Measurements from ENCODE around the gene THAP7.
"Not testable (repeated sequence)": the region's sequence is repeated elsewhere in the genome, so short reads cannot be mapped to it uniquely, and the experiment has no call there.

THAP7 gene, protein sequence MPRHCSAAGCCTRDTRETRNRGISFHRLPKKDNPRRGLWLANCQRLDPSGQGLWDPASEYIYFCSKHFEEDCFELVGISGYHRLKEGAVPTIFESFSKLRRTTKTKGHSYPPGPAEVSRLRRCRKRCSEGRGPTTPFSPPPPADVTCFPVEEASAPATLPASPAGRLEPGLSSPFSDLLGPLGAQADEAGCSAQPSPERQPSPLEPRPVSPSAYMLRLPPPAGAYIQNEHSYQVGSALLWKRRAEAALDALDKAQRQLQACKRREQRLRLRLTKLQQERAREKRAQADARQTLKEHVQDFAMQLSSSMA

DNA sequence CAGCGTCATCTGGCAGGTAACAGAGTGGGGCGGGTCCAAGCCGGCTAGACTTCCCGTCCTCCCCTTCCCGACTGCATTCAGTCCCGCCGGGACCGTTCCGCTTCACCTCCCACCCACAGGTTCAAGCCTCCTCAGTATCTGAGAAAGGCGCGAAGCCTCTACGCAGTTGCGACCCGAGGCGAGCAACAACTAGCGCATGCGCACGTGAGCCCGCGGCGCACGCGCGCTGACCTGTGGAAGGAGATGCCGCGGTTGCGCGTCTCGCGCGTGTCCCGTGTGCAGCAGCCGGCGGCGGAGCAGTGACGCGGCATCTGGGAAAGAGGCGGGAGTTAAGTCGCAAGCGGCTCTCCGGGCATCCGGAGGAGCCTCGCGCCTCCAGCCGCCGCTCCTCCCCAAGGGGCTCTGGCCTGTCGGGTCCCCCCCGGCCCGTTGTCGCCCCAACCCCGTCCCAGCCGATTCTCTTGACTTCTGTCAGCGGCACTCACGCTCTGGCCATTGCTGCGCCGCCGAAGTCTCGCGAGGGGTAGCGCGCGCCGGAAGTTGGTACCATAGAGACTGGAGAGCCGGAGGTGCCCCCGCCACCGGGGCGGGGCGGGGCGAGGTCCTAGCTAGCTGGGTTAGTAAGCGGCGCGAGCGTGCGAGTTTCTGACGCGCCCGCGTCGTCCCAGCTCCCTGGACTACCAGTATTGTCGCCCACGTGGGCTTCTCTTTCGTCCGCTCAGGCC, at the start of gene THAP7:
Gene THAP7, minus strand, starts transcription at position 518 of the 725 bp plus-strand sequence. Its CDS starts 207 bp downstream, at position 311.
- DNase-seq (ENCODE audit: low read depth in 2 of 2) = peak; percentile 95

DNA sequence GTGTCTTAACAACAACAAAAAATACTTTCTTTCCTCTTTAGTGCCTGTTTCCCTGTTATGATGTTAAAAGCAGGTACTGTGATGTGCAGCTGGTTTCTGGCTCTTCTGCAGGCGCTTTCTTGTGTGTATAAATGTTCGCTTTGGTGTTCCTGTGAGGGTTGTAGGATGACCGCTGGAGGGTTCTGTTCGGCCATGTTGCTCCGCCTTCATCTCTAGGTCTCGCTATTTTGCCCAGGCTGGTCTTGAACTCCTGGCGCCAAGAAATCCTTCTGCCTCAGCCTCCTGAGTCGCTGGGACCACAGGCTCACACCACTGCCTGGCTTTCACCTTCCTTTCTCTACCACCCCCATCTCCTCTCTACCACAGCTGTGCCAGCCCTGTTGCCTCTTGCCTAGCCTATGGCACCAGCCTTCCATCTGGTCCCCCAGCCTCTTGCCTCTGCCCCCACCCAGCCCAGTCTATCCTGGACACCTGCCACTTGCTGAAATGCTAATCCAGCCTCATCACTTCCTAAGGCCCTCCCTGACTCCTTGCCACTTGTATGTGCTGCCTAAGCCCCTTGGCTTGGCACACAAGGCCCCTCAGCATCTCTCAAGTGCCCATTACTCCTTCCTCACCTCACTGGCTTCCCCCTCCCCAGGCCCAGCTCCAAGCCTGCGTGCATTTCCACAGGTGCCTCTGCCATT, 49.4 kb upstream of the THAP7 start:
- no peak for DNase-seq (ENCODE audit: low read depth in 2 of 2)

DNA sequence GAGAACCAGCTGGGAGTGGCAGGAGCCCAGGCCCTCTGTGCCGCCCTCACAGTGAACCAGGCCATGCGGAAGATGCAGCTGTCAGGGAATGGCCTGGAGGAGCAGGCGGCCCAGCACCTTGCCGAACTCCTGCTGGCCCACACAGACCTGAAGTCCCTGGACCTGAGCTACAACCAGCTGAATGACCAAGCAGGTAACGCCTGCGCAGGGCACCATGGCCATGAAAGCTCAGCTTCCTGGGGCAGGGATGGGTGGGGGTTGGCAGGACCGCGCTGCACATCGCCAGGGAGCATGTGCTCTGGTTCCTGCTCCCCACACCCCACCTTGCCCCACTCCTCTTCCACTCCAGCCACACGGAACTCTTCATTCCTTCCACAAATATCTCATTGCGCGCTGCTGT, 47.0 kb upstream of the THAP7 start:
- DNase-seq (ENCODE audit: low read depth in 2 of 2) = not testable (repeated sequence)

DNA sequence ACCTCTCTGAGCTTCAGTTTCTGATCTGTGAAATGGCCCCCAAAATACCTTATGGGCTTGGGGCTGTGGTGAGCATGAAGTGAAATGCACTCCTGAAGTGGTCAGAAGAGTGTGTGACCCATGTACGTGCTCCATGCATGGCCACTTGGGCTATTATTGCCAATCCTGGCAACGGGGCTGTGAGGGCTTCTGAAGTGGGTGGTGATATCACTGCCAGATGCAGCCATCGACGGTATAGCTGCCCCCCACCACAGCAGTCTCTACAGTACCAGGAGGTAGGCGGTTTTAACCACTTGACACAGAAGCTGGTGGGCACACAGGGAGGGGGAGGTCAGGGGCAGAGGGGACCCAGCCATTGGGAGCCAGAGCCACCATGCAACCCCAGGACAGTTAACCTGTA, 46.5 kb upstream of the THAP7 start:
- DNase-seq (ENCODE audit: low read depth in 2 of 2) = not testable (repeated sequence)

DNA sequence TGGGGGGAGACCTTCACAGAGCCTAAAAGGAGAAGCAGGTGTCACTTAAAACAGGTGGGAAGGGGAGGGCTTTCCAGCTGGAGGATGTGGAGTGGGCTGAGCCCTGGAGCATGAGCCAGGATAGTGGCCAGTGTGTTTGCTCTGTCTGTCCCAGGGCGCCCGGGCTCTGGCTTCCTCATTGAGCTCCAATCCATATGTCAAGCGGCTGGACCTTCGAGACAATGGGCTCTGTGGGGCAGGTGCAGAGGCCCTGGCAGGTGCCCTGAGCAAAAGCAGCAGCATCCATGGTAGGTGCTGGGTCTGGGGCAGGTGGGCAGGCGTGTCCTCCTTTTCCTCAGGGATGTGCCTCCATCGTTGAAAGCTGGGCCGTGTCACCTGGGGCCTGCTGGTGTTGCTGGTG, 45.8 kb upstream of the THAP7 start:
- no peak for DNase-seq (ENCODE audit: low read depth in 2 of 2)

DNA sequence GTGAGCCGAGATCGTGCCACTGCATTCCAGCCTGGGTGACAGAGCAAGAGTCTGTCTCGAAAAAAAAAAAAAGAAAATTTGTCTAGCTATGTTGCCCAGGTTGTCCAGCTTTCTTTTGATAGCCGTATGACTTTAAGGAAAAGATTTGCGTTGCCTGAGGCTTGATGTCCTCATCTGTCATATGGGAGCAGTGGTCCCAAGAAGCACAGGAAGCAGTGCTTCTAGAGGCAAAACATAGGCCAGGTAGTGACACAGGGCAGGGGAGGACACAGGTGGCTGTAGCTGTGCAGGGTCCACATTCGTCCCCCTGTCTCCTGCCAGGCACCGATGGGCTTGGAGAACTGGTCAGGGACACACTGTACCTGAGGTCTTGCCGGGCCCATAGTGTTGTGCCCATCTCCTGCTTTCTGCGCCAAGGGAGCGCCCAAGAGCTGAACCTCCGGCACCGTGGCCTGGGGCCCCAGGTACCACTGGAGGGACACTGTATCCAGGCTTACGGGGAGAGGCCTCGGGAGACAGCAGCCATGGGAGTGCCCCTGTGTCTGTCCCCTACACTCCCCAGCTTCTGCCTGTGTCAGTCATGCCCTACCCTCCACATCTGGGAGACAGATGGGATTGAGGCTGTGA, 45.2 kb upstream of the THAP7 start:
- DNase-seq (ENCODE audit: low read depth in 2 of 2) = no peak

DNA sequence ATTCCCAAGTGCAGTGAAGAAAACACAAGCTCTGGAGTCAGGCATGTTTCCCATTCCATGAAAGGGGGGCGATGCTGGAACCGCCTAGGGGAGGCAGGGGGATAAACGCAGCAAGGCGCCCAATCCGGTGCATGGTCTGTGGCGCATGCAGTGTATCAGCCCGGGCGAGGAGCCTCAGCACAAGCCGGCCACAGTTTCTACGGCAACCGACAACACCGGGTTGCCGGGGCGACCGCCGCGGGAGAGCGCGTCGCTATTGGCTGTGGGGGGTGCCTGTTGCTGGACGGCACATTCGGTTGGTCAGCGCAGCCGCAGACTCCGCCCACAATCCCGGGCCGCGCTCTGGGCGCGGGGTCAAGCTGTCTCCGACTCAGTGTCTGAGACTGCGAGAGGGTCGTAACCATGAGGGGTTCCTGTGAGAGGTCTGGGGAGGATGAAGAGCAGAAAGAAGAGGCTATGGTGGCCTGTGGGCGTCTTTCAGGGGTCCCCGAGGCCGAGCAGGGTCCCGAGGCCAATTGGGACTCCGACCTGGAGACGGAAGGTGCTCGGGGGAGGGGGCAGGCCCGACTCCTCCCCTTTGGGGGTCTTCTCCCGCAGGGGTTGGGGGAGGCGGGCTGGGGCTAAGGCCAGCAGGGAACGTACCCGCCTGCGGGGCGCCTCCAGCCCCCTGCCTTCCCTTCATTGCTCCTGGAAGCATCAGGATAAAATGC, 43.8 kb upstream of the THAP7 start, which contains the start of gene LRRC74B:
Gene LRRC74B, plus strand, starts transcription at position 362 of the 710 bp plus-strand sequence. Its CDS starts 41 bp downstream, at position 403.
- DNase-seq (ENCODE audit: low read depth in 2 of 2) = peak; percentile 76 to 82

DNA sequence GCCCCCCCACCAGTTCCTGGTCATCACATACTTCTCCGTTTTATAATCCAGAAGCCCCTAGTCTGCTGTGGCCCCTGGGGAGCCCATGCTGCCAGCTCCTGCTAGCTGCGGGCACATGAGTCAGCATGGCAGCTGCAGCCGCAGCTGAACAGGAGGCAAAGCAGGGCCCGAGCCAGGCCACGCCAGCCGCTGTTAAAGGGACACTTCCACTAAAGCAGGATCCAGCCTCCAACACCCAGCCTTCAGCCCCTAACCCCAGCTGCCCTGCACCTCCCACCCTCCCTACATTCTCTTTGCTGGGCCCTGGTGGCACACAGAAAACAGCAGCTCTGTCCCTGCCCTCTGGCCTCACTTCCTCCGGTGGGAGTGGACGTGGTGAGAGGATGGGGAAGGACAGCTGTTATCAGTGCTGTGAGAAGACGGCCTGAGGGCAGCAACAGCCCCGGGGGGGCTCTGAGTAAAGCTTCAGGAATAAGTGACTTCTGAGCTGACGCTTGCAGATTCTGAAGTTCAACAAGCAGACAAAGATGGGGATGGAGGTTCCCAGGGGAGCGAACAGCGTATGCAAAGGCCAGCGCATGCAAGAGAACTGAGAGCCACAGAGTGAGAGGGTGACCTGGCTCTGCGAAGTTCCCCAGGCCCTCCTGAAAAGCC, 43.1 kb upstream of the THAP7 start:
- DNase-seq (ENCODE audit: low read depth in 2 of 2) = no peak

DNA sequence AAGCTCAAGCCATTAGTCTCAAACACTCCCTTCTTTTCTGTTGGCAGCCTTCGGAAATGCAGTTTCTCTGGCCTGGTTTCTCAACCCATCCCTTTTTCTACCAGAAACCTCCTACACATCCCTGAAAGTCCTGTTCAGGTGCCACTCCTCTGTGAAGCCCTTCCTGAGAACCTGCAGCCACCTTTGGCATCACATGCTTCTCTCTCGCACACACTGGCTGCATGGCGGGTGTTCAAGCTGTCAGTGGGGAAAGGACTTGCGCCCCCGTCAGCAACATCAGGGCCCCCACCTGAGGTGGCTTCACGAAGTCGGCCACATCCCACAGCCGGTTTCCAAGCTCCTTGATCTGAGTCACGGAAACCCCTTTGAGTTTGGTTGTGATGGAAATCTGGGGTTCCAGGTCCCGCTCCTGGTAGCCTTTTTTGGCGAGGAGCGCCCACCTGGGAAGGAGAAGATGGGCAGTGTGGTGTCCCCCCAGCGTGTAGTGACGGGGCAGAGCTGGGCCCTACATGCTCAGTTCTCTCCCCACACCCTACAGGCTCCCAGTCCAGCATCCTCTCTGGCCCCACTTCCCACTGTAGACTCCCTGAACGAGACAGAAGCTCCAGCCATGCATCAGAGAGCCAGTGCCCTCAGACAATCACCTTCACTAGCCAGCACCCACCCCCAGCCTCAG, 42.1 kb upstream of the THAP7 start:
- DNase-seq (ENCODE audit: low read depth in 2 of 2) = no peak

DNA sequence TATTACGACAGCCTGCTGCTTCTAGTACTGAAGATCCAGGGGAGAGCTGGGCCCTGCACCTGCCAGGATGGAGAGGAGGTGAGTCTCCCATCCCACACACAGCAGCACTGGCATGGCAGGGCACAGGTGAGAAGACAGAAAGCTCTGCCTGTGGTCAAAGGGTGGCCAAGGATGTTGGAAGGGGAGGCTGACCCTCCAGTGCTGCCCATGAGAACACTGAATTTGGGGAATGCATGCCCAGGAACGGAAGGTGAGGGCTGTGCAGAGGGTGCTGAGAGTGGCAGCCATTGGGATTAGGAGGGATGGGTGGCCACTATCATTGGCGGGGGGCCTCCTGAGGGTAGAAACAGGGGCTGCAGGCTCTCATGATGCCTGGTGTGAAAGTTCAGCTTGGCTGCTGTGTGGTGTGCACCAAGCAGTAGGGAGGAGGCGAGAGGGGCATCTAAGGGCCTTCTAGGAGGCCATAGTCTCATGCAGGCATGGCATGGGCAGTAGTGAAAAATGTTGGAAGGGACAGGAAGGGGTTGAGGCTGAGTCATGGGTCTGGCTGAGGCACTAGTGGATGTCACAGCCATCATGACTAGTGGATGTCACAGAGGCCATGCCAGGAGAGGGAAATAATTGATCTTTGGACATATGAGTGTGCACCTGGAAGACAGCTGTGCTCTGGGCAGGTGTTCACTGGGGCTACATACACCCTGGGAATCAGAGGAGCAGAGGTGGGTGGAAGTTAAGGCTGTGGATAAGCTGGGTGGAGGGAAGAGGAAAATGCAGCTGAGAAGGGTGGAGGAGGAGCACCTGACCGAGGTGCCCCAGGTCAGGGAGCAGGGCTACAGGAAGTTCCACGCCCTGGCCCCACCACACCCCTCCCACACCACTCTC, 41.3 kb upstream of the THAP7 start:
- DNase-seq (ENCODE audit: low read depth in 2 of 2) = no peak

DNA sequence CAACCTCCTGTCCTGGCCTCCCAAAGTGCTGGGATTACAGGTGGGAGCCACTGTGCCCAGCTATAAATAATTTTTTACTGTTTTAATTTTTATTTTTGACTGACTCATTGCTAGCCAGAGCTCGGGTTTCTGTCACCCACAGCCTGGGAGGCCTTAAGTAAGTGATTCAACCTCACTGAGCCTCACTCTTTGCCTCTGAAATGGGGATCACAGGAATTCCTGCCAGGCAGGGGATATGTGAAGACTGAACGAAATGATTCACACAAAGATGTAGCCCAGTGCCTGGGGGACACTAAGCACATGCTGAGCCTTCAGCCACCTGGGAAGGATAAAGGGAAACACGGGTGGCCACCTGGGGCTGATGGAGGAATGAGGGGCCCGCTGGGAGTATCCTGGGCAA, 40.0 kb upstream of the THAP7 start:
- DNase-seq (ENCODE audit: low read depth in 2 of 2) = no peak

DNA sequence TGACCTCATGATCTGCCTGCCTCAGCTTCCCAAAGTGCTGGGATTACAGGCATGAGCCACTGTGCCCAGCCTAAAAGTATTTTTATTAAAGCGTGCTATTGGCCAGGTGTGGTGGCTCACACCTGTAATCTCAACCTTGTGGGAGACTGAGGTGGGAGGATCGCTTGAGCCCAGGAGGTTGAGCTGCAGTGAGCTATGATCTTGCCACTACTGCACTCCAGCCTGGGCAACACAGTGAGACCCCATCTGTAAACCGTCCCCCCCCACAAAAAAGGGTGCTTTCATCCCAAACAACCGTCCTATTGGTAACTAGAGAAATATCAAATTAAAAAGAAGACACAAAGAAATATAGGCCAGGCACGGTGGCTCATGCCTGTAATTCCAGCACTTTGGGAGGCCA, 37.2 kb upstream of the THAP7 start:
- not testable (repeated sequence) for DNase-seq (ENCODE audit: low read depth in 2 of 2)

DNA sequence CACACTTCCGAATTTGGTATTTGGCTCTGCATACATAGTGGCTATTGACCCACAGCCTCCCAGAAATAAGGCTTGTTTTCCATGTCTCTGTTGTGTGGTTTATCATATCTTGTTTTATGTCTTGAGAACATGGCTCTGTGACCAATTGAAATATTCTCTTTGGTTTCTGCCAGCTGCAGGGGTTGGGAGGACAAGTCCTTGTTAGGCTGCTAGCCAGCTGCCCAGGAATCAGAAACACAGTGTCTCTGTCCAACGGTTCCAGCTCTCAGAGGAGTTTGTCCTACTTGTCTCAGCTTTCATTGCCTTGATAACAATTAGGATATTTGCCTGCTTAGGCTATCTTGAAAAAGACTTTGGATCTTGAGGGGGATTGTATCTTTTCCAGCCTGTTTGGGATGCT, 36.5 kb upstream of the THAP7 start:
- no peak for DNase-seq (ENCODE audit: low read depth in 2 of 2)

DNA sequence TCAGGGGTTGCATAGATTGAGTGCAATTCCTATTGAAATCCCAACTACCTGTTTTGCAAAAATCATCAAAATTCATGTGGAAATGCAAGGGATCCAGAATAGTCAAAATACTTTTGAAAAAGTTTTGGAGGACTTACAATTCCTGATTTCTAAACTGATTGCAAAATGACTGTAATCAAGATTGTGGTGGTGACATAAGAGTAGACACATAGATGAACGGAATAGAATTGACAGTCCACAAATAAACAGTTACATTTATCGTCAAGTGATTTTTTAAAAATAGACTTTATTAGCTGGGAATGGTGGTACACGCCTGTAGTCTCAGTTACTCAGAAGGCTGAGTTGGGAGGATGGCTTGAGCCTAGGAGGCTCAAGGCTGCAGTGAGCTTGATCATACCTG, 33.1 kb upstream of the THAP7 start:
- DNase-seq (ENCODE audit: low read depth in 2 of 2) = no peak

DNA sequence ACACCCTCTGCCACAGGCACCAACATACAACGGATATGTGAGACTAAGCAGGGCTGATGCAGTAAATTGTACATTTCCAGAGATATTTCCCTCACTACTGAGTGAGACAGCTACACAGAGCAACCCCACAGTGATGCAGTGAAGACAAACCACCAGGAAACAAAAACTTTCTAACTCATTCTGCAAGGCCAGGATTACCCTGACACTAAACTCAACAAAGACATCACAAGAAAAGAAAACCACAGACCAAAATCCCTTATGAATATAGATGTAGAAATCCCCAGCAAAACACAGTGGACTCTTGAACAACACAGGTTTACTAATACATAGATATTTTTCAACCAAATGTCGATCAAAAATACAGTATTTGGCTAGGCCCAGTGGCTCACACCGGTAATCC, 32.0 kb upstream of the THAP7 start:
- no peak for DNase-seq (ENCODE audit: low read depth in 2 of 2)

DNA sequence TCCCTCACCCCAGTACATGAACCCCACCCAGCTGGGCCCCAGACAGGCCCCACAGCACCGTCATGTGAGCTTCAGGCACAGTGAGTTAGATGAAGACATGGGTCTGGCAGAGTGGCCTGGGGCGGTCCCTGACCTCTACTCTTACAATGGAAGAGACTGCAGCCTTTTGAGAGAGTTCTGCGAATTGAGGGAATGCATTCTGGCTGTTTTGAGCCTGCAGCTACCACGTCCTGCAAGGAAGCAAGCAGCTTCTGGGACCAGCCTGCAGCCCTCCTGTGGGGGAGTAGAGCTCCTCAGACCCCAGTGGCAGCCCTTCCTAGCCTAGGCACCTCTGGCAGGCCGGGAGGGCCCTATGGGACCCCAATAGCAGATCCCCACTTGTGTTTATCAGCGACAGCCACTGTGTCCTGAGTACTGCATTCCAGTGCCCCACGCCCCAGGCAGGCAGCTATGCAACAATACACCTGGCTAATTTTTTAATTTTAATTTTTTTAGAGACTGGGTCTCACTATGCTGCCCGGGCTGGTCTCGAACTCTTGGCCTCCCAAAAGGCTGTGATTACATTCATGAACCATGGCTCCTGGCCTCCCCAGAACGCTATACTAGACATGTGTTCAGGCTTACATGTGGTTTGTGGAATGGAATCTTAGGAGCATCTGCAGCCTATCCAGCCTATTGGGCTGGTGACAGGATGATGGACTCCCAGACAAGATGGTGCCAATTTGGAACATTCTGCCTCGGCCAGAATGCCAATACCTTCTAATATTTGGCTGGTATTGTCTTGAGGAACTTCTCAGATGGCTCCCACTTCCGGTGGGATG, 31.2 kb upstream of the THAP7 start:
- DNase-seq (ENCODE audit: low read depth in 2 of 2) = no peak

DNA sequence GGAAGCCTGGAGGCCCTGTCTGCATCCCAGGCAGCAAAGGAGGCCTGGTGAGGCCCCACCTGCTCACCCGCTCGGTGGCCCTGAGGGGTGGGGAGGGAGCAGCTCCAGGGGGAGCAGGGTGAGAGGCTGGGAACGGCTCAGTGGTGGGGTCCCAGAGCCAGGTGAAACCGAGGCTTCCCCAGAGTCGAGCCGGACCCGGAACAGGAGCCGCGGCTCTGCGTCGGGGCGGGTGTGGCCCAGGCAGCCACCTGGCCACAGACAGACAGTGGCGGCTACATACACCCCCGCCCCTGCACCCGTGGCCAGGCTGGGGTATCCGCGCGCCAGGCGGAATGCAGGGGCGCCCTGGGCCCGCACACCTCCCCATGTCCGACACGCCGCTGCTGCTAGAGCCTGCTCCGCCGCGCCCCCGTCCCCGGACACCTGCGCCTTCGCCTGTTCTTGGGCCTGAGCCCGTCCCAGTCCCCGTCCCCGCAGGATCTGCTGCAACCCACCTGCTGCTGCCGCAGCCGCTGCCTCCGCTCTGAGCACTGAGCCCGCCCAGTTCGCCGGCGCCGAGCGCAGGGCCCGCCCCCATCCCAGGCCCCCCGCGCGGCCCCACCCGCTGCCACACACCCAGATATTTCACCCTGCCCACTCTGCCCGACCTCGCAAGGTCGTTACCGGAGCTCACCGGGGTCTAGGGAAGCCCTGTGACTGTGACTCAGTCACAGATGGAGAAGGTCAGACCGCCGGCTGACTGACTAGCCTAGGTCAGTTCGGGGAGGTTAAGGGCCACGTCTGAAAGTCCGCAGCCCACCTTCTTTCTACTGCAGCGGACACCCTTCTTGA, 30.3 kb upstream of the THAP7 start, which contains the start of gene SLC7A4:
Gene SLC7A4, minus strand, starts transcription at position 525 of the 831 bp plus-strand sequence. CDS start 749 bp downstream, outside the sequence.
- DNase-seq (ENCODE audit: low read depth in 2 of 2) = no peak

Measured in stimulated activated CD8-positive, alpha-beta memory T cell treated with anti-CD3 and anti-CD28 coated beads, Interleukin-15, amount 100 ng/mL, for 48 hours (primary cell).